GM23338 (cell line): ENCODE data around the gene CACNB4. TPM values are rescaled to one million over a fixed set of nuclear protein-coding genes. Genes with fewer than 3 reads are reported as not detected.

ENCODE experiments used
- ATAC-seq: fragments of 200-7000 bp; cut with Tn5 transposase; 3 replicates; pipeline ENCODE4 v1.9.1; 2020
- DNase-seq: peaks from one replicate; pipeline ENCODE4 v3.0.0-alpha.2; 2015; ENCODE audit warnings: low spot score
- H2AFZ ChIP-seq: fragments of 200-600 bp; sonication (generic); 2 replicates; pipeline ENCODE4 v1.8.0; 2016; ENCODE audit warnings: antibody characterized with exemption, mild to moderate bottlenecking, moderate library complexity
- H3F3A ChIP-seq: fragments of 200-600 bp; sonication (generic); replicated peaks from 2 replicates; pipeline ENCODE4 v1.8.0; 2017; ENCODE audit warnings: antibody characterized with exemption, mixed run types, low read depth
- H3K27ac ChIP-seq: fragments of 200-600 bp; sonication (generic); 2 replicates; pipeline ENCODE4 v1.6.1; 2016; ENCODE audit warnings: low read depth
- H3K27me3 ChIP-seq: fragments of 200-600 bp; sonication (generic); 2 replicates; pipeline ENCODE4 v1.8.0; 2016; ENCODE audit warnings: mild to moderate bottlenecking, mixed run types, moderate library complexity; ENCODE audit not compliant: insufficient read depth
- H3K36me3 ChIP-seq: fragments of 200-600 bp; sonication (generic); 2 replicates; pipeline ENCODE4 v1.8.0; 2016; ENCODE audit warnings: mild to moderate bottlenecking; ENCODE audit not compliant: insufficient read depth
- H3K4me1 ChIP-seq: fragments of 200-600 bp; sonication (generic); 2 replicates; pipeline ENCODE4 v1.8.0; 2016; ENCODE audit warnings: mild to moderate bottlenecking, moderate library complexity; ENCODE audit not compliant: insufficient read depth
- H3K4me2 ChIP-seq: fragments of 200-600 bp; sonication (generic); 2 replicates; pipeline ENCODE4 v1.7.1; 2017; ENCODE audit warnings: mixed run types
- H3K4me3 ChIP-seq: fragments of 200-600 bp; sonication (generic); 2 replicates; pipeline ENCODE4 v1.6.1; 2016; ENCODE audit warnings: mixed run types
- H3K79me2 ChIP-seq: fragments of 200-600 bp; sonication (generic); replicated peaks from 2 replicates; pipeline ENCODE4 v1.8.0; 2017; ENCODE audit warnings: mild to moderate bottlenecking; ENCODE audit not compliant: insufficient read depth
- H3K9me2 ChIP-seq: fragments of 200-600 bp; sonication (generic); 2 replicates; pipeline ENCODE4 v1.8.0; 2017; ENCODE audit not compliant: insufficient read depth
- H4K20me1 ChIP-seq: fragments of 200-600 bp; sonication (generic); replicated peaks from 2 replicates; pipeline ENCODE4 v1.8.0; 2017; ENCODE audit warnings: mild to moderate bottlenecking; ENCODE audit not compliant: insufficient read depth
- H3K27ac Mint-ChIP-seq: 2 replicates; pipeline ENCODE4 v1.8.0; 2020; ENCODE audit warnings: inconsistent platforms, mild to moderate bottlenecking, moderate library complexity, mixed read lengths
- H3K27me3 Mint-ChIP-seq: 3 replicates; pipeline ENCODE4 v1.8.0; 2022; ENCODE audit warnings: low read depth, mild to moderate bottlenecking, moderate library complexity, mixed read lengths, inconsistent platforms; ENCODE audit not compliant: insufficient read depth, poor library complexity
- H3K36me3 Mint-ChIP-seq: 3 replicates; pipeline ENCODE4 v1.8.0; 2021; ENCODE audit warnings: low read depth, mild to moderate bottlenecking, inconsistent platforms, moderate library complexity, mixed read lengths
- H3K4me1 Mint-ChIP-seq: 3 replicates; pipeline ENCODE4 v1.8.0; 2020; ENCODE audit warnings: mild to moderate bottlenecking, inconsistent platforms, mixed read lengths
- H3K4me3 Mint-ChIP-seq: 3 replicates; pipeline ENCODE4 v1.8.0; 2021; ENCODE audit warnings: moderate library complexity, mild to moderate bottlenecking, inconsistent platforms, mixed read lengths
- H3K9me3 Mint-ChIP-seq: 3 replicates; pipeline ENCODE4 v1.8.0; 2020; ENCODE audit warnings: moderate library complexity, mild to moderate bottlenecking, inconsistent platforms, mixed read lengths
- EZH2 ChIP-seq: fragments of 200-600 bp; sonication (generic); IDR thresholded peaks from one replicate; pipeline ENCODE4 v1.8.0; 2017; ENCODE audit warnings: antibody characterized with exemption, mild to moderate bottlenecking, low read depth; ENCODE audit not compliant: unreplicated experiment
- EZH2phosphoT487 ChIP-seq: fragments of 200-600 bp; sonication (generic); IDR thresholded peaks from one replicate; pipeline ENCODE4 v1.8.1; 2018; ENCODE audit warnings: antibody characterized with exemption; ENCODE audit not compliant: unreplicated experiment
- JUNB ChIP-seq: IDR thresholded peaks from one replicate; pipeline ENCODE4 v1.6.1; 2016; ENCODE audit warnings: antibody characterized with exemption; ENCODE audit not compliant: unreplicated experiment
- NANOG ChIP-seq: IDR thresholded peaks from 2 replicates; pipeline ENCODE4 v1.6.1; 2016; ENCODE audit warnings: antibody characterized with exemption, borderline replicate concordance
- POLR2AphosphoS5 ChIP-seq: IDR thresholded peaks from 2 replicates; pipeline ENCODE4 v1.6.1; 2016; ENCODE audit warnings: antibody characterized with exemption, low read depth
- STAT1 ChIP-seq: IDR thresholded peaks from one replicate; pipeline ENCODE4 v1.6.1; 2016; ENCODE audit warnings: antibody characterized with exemption; ENCODE audit not compliant: unreplicated experiment
- ZNF114 ChIP-seq: fragments of 250-450 bp; sonication (Bioruptor Pico); IDR thresholded peaks from 2 replicates; pipeline ENCODE4 v1.5.0; 2020; ENCODE audit warnings: mild to moderate bottlenecking, moderate library complexity
- polyA plus RNA-seq: library from polyadenylated mRNA; unstranded; fragments of >200 nt; fragmentation: Nextera tagmentation; extraction: Ambion mirVana; gene quantifications from 2 replicates; pipeline ENCODE4 v1.2.1, GENCODE V29; 2016
- total RNA-seq: library from RNA; depleted of rRNA; stranded (reverse); fragments of >200 nt; shearing (Covaris generic); gene quantifications from 2 replicates; pipeline ENCODE4 v1.2.3, GENCODE V29; 2014
- TF ChIP-seq, protein P1 (sequence below): IDR thresholded peaks from one replicate; pipeline ENCODE4 v1.6.1; 2018; ENCODE audit warnings: antibody characterized with exemption; ENCODE audit not compliant: unreplicated experiment
- TF ChIP-seq, protein P2 (sequence below): IDR thresholded peaks from 2 replicates; pipeline ENCODE4 v1.6.1; 2016; ENCODE audit warnings: antibody characterized with exemption
- TF ChIP-seq, protein P3 (sequence below), 2 experiments: fragments of 200-600 bp in 1 of 2; sonication (generic) in 1 of 2; conservative IDR thresholded peaks; 2 replicates each; pipeline versions ENCODE4 v1.5.1 to v1.6.1; 2016 to 2017; ENCODE audit warnings: antibody characterized with exemption in 2 of 2, low read depth in 2 of 2, mild to moderate bottlenecking in 2 of 2, moderate library complexity in 1 of 2
- TF ChIP-seq, protein P4 (sequence below): fragments of 250-450 bp; sonication (Bioruptor Pico); IDR thresholded peaks from 2 replicates; pipeline ENCODE4 v1.5.0; 2020; ENCODE audit warnings: mild to moderate bottlenecking, moderate library complexity

CACNB4 gene
- total and polyA plus RNA-seq, 2 experiments from 2014 or later, result 4.0 to 9.8 TPM

DNA sequence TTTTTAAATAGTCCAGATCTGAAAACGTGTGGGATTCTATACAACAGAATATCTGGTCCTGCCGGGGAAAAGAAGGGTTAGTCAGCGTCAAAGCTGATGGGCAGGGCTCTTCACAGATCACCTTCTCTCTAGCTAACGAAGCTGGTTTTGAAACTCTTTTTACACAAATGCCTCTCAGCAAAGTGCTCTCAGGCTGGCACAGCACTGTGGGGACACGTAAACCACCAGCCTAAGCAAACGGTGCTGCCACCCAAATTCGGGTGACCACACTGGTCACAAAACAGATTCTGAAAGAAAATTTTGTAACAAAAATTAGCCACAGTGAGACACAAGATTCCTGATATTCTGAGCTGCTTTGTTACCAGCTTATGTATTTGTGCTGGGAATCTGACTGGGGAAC, 217.5 kb downstream of the CACNB4 start:
- H3K27ac Mint-ChIP-seq, result no peak overlapping the region
- Histone ChIP-seq H2AFZ (no peak overlapping the region), H3K9me2 (no peaks in the 10 kb centered on the region), H3K27ac (no peak overlapping the region), H3F3A (no peaks in the 10 kb centered on the region), H3K4me3 (no peak overlapping the region), H4K20me1 (no peaks in the 10 kb centered on the region), H3K4me2 (no peak overlapping the region), H3K27me3 (no peaks in the 10 kb centered on the region), H3K79me2 (no peaks in the 10 kb centered on the region), H3K36me3 (no peaks in the 10 kb centered on the region), H3K4me1 (no peaks in the 10 kb centered on the region)
- peaks cover 4% of the 10 kb centered on the region; the same call in 1 of the 3 replicates for H3K4me1 Mint-ChIP-seq
- H3K4me3 Mint-ChIP-seq, result no peak overlapping the region
- DNase-seq (no peak), ATAC-seq (no peak)
- TF ChIP-seq, protein P1, sequence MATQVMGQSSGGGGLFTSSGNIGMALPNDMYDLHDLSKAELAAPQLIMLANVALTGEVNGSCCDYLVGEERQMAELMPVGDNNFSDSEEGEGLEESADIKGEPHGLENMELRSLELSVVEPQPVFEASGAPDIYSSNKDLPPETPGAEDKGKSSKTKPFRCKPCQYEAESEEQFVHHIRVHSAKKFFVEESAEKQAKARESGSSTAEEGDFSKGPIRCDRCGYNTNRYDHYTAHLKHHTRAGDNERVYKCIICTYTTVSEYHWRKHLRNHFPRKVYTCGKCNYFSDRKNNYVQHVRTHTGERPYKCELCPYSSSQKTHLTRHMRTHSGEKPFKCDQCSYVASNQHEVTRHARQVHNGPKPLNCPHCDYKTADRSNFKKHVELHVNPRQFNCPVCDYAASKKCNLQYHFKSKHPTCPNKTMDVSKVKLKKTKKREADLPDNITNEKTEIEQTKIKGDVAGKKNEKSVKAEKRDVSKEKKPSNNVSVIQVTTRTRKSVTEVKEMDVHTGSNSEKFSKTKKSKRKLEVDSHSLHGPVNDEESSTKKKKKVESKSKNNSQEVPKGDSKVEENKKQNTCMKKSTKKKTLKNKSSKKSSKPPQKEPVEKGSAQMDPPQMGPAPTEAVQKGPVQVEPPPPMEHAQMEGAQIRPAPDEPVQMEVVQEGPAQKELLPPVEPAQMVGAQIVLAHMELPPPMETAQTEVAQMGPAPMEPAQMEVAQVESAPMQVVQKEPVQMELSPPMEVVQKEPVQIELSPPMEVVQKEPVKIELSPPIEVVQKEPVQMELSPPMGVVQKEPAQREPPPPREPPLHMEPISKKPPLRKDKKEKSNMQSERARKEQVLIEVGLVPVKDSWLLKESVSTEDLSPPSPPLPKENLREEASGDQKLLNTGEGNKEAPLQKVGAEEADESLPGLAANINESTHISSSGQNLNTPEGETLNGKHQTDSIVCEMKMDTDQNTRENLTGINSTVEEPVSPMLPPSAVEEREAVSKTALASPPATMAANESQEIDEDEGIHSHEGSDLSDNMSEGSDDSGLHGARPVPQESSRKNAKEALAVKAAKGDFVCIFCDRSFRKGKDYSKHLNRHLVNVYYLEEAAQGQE, result no peak
- TF ChIP-seq, protein P2, sequence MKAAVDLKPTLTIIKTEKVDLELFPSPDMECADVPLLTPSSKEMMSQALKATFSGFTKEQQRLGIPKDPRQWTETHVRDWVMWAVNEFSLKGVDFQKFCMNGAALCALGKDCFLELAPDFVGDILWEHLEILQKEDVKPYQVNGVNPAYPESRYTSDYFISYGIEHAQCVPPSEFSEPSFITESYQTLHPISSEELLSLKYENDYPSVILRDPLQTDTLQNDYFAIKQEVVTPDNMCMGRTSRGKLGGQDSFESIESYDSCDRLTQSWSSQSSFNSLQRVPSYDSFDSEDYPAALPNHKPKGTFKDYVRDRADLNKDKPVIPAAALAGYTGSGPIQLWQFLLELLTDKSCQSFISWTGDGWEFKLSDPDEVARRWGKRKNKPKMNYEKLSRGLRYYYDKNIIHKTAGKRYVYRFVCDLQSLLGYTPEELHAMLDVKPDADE, result no peak
- TF ChIP-seq EZH2 (no peak), JUNB (no peak), POLR2AphosphoS5 (no peak), STAT1 (no peak), ZNF114 (CRISPR knock-in tag) (no peak), EZH2phosphoT487 (no peak), NANOG (no peak)
- TF ChIP-seq, protein P3, sequence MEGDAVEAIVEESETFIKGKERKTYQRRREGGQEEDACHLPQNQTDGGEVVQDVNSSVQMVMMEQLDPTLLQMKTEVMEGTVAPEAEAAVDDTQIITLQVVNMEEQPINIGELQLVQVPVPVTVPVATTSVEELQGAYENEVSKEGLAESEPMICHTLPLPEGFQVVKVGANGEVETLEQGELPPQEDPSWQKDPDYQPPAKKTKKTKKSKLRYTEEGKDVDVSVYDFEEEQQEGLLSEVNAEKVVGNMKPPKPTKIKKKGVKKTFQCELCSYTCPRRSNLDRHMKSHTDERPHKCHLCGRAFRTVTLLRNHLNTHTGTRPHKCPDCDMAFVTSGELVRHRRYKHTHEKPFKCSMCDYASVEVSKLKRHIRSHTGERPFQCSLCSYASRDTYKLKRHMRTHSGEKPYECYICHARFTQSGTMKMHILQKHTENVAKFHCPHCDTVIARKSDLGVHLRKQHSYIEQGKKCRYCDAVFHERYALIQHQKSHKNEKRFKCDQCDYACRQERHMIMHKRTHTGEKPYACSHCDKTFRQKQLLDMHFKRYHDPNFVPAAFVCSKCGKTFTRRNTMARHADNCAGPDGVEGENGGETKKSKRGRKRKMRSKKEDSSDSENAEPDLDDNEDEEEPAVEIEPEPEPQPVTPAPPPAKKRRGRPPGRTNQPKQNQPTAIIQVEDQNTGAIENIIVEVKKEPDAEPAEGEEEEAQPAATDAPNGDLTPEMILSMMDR (conservative IDR thresholded peaks at IDR 0.05; ENCODE audit: low read depth in 2 of 2), result no peak
- TF ChIP-seq, protein P4, sequence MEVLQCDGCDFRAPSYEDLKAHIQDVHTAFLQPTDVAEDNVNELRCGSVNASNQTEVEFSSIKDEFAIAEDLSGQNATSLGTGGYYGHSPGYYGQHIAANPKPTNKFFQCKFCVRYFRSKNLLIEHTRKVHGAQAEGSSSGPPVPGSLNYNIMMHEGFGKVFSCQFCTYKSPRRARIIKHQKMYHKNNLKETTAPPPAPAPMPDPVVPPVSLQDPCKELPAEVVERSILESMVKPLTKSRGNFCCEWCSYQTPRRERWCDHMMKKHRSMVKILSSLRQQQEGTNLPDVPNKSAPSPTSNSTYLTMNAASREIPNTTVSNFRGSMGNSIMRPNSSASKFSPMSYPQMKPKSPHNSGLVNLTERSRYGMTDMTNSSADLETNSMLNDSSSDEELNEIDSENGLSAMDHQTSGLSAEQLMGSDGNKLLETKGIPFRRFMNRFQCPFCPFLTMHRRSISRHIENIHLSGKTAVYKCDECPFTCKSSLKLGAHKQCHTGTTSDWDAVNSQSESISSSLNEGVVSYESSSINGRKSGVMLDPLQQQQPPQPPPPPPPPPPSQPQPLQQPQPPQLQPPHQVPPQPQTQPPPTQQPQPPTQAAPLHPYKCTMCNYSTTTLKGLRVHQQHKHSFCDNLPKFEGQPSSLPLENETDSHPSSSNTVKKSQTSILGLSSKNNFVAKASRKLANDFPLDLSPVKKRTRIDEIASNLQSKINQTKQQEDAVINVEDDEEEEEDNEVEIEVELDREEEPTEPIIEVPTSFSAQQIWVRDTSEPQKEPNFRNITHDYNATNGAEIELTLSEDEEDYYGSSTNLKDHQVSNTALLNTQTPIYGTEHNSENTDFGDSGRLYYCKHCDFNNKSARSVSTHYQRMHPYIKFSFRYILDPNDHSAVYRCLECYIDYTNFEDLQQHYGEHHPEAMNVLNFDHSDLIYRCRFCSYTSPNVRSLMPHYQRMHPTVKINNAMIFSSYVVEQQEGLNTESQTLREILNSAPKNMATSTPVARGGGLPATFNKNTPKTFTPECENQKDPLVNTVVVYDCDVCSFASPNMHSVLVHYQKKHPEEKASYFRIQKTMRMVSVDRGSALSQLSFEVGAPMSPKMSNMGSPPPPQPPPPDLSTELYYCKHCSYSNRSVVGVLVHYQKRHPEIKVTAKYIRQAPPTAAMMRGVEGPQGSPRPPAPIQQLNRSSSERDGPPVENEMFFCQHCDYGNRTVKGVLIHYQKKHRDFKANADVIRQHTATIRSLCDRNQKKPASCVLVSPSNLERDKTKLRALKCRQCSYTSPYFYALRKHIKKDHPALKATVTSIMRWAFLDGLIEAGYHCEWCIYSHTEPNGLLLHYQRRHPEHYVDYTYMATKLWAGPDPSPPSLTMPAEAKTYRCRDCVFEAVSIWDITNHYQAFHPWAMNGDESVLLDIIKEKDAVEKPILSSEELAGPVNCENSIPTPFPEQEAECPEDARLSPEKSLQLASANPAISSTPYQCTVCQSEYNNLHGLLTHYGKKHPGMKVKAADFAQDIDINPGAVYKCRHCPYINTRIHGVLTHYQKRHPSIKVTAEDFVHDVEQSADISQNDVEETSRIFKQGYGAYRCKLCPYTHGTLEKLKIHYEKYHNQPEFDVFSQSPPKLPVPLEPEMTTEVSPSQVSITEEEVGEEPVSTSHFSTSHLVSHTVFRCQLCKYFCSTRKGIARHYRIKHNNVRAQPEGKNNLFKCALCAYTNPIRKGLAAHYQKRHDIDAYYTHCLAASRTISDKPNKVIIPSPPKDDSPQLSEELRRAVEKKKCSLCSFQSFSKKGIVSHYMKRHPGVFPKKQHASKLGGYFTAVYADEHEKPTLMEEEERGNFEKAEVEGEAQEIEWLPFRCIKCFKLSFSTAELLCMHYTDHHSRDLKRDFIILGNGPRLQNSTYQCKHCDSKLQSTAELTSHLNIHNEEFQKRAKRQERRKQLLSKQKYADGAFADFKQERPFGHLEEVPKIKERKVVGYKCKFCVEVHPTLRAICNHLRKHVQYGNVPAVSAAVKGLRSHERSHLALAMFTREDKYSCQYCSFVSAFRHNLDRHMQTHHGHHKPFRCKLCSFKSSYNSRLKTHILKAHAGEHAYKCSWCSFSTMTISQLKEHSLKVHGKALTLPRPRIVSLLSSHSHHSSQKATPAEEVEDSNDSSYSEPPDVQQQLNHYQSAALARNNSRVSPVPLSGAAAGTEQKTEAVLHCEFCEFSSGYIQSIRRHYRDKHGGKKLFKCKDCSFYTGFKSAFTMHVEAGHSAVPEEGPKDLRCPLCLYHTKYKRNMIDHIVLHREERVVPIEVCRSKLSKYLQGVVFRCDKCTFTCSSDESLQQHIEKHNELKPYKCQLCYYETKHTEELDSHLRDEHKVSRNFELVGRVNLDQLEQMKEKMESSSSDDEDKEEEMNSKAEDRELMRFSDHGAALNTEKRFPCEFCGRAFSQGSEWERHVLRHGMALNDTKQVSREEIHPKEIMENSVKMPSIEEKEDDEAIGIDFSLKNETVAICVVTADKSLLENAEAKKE (CRISPR knock-in tag), result no peak
- no peaks in the 10 kb centered on the region for H3K27me3 Mint-ChIP-seq
- peaks cover under 1% of the 10 kb centered on the region; the same call in 2 of the 3 replicates for H3K9me3 Mint-ChIP-seq
- H3K36me3 Mint-ChIP-seq, result peaks cover 1% of the 10 kb centered on the region; the same call in 2 of the 3 replicates
